IMR-90 (cell line): ENCODE data around the gene DUSP11. TPM values are rescaled to one million over a fixed set of nuclear protein-coding genes. Genes with fewer than 3 reads are reported as not detected.

Source experiments
- ATAC-seq: fragments of 200-7000 bp; cut with Tn5 transposase; 2 replicates; pipeline ENCODE4 v1.9.1; 2020; ENCODE audit warnings: low read depth, mild to moderate bottlenecking, moderate library complexity
- BruUV-seq: library from RNA; stranded (reverse); fragments of 400-500 nt; replicated peaks from 2 replicates; lab custom pipeline; 2021; lab: Mats Ljungman, UMichigan
- CTCF ChIA-PET: fragments of 300-600 bp; formaldehyde crosslinking; extraction: SDS; loops from one replicate; lab custom pipeline; 2021; ENCODE audit warnings: antibody characterized with exemption; lab: Yijun Ruan, JAX
- POLR2A ChIA-PET: fragments of 300-600 bp; sonication (Branson Sonifier 250); formaldehyde crosslinking; loops from one replicate; lab custom pipeline; 2022; ENCODE audit warnings: antibody characterized with exemption; ENCODE audit not compliant: unreplicated experiment; lab: Charles Lee
- DNase-seq: peaks from one replicate; pipeline ENCODE4 v3.0.0; 2013
- H2AFZ ChIP-seq: replicated peaks from 2 replicates; pipeline ENCODE3; 2013; ENCODE audit warnings: low read length, mild to moderate bottlenecking; ENCODE audit not compliant: poor library complexity
- H2AK5ac ChIP-seq: 2 replicates; pipeline ENCODE4 v1.6.1; 2013; ENCODE audit warnings: low read depth, low read length, inconsistent platforms
- H2AK9ac ChIP-seq: replicated peaks from 2 replicates; pipeline ENCODE3; 2013; ENCODE audit warnings: mild to moderate bottlenecking, low read depth, low read length, moderate library complexity; ENCODE audit not compliant: poor library complexity
- H2BK120ac ChIP-seq: 2 replicates; pipeline ENCODE4 v1.6.1; 2013; ENCODE audit warnings: low read depth, low read length, inconsistent platforms
- H2BK15ac ChIP-seq: 3 replicates; pipeline ENCODE4 v1.6.1; 2013; ENCODE audit warnings: low read depth, low read length, inconsistent platforms
- H2BK20ac ChIP-seq: 2 replicates; pipeline ENCODE4 v1.6.1; 2013; ENCODE audit warnings: low read depth, mild to moderate bottlenecking, inconsistent platforms, low read length, moderate library complexity
- H2BK5ac ChIP-seq: 2 replicates; pipeline ENCODE4 v1.6.1; 2013; ENCODE audit warnings: mild to moderate bottlenecking, low read depth, low read length, inconsistent platforms; ENCODE audit not compliant: poor library complexity, severe bottlenecking
- H3K14ac ChIP-seq: replicated peaks from 2 replicates; pipeline ENCODE4 v1.6.1; 2013; ENCODE audit warnings: low read depth, low read length, inconsistent platforms
- H3K18ac ChIP-seq: 2 replicates; pipeline ENCODE4 v1.6.1; 2013; ENCODE audit warnings: low read depth, low read length, control low read depth
- H3K23ac ChIP-seq: 2 replicates; pipeline ENCODE4 v1.6.1; 2013; ENCODE audit warnings: low read depth, low read length, inconsistent platforms
- H3K27ac ChIP-seq: 2 replicates; pipeline ENCODE4 v1.5.1; 2013; ENCODE audit warnings: mild to moderate bottlenecking, control low read depth, low read length; ENCODE audit not compliant: insufficient read depth
- H3K27me3 ChIP-seq: 2 replicates; pipeline ENCODE4 v1.6.1; 2013; ENCODE audit warnings: low read length; ENCODE audit not compliant: control insufficient read depth, insufficient read depth
- H3K36me3 ChIP-seq: 2 replicates; pipeline ENCODE4 v1.6.1; 2013; ENCODE audit warnings: low read length, mixed read lengths; ENCODE audit not compliant: control insufficient read depth, insufficient read depth
- H3K4ac ChIP-seq: 2 replicates; pipeline ENCODE4 v1.6.1; 2013; ENCODE audit warnings: low read depth, low read length, inconsistent platforms
- H3K4me1 ChIP-seq: 2 replicates; pipeline ENCODE4 v1.6.1; 2013; ENCODE audit warnings: low read length, mixed read lengths; ENCODE audit not compliant: control insufficient read depth, insufficient read depth
- H3K4me2 ChIP-seq: 2 replicates; pipeline ENCODE4 v1.6.1; 2013; ENCODE audit warnings: low read depth, mild to moderate bottlenecking, control low read depth, low read length, moderate library complexity
- H3K4me3 ChIP-seq: 2 replicates; pipeline ENCODE4 v1.5.1; 2013; ENCODE audit warnings: low read depth, mild to moderate bottlenecking, control low read depth, low read length, moderate library complexity; ENCODE audit not compliant: insufficient read depth
- H3K56ac ChIP-seq: 2 replicates; pipeline ENCODE4 v1.6.1; 2013; ENCODE audit warnings: low read length, inconsistent platforms; ENCODE audit not compliant: insufficient read depth; ENCODE audit errors: extremely low read depth
- H3K79me1 ChIP-seq, 2 experiments: 2 replicates each; pipeline ENCODE4 v1.6.1; 2013; ENCODE audit warnings: low read length in 2 of 2, inconsistent platforms in 1 of 2, low read depth in 1 of 2
- H3K9ac ChIP-seq: 2 replicates; pipeline ENCODE4 v1.6.1; 2013; ENCODE audit warnings: low read depth, low read length, control low read depth
- H3K9me1 ChIP-seq: 2 replicates; pipeline ENCODE4 v1.6.1; 2013; ENCODE audit warnings: low read length, inconsistent platforms; ENCODE audit not compliant: insufficient read depth
- H3K9me3 ChIP-seq: 2 replicates; pipeline ENCODE4 v1.6.1; 2013; ENCODE audit warnings: low read length; ENCODE audit not compliant: control insufficient read depth, insufficient read depth
- H4K20me1 ChIP-seq: 2 replicates; pipeline ENCODE4 v1.6.1; 2013; ENCODE audit warnings: low read length, inconsistent platforms; ENCODE audit not compliant: insufficient read depth
- H4K5ac ChIP-seq: 2 replicates; pipeline ENCODE4 v1.6.1; 2013; ENCODE audit warnings: mild to moderate bottlenecking, low read depth, low read length, control low read depth
- H4K8ac ChIP-seq, 2 experiments: 2 replicates each; pipeline ENCODE4 v1.6.1; 2013; ENCODE audit warnings: low read depth in 2 of 2, low read length in 2 of 2, control low read depth in 1 of 2, inconsistent platforms in 1 of 2
- H4K91ac ChIP-seq: 2 replicates; pipeline ENCODE4 v1.6.1; 2013; ENCODE audit warnings: low read depth, low read length, inconsistent platforms; ENCODE audit not compliant: insufficient read depth
- BHLHE40 ChIP-seq: fragments of 150-350 bp; IDR thresholded peaks from 2 replicates; pipeline ENCODE4 v1.6.1; 2016; ENCODE audit warnings: mild to moderate bottlenecking, low read depth, low read length
- CEBPB ChIP-seq: IDR thresholded peaks from 2 replicates; pipeline ENCODE4 v1.6.1; 2012; ENCODE audit warnings: low read depth, low read length, improper control_type of control experiment
- CHD1 ChIP-seq: IDR thresholded peaks from 2 replicates; pipeline ENCODE4 v1.6.1; 2012; ENCODE audit warnings: low read depth, low read length, improper control_type of control experiment
- CTCF ChIP-seq: conservative IDR thresholded peaks from 2 replicates; pipeline ENCODE4 v1.5.1; 2012; ENCODE audit warnings: mild to moderate bottlenecking, low read depth, low read length, improper control_type of control experiment
- ELK1 ChIP-seq: fragments of 150-350 bp; IDR thresholded peaks from 2 replicates; pipeline ENCODE4 v1.6.1; 2016; ENCODE audit warnings: low read depth, mild to moderate bottlenecking, low read length, moderate library complexity, borderline replicate concordance
- FOS ChIP-seq: fragments of 150-350 bp; IDR thresholded peaks from 2 replicates; pipeline ENCODE4 v1.6.1; 2016; ENCODE audit warnings: low read depth, low read length
- MAFK ChIP-seq: IDR thresholded peaks from 2 replicates; pipeline ENCODE4 v1.6.1; 2012; ENCODE audit warnings: low read depth, low read length, improper control_type of control experiment
- MAZ ChIP-seq: IDR thresholded peaks from 2 replicates; pipeline ENCODE4 v1.6.1; 2012; ENCODE audit warnings: low read depth, mild to moderate bottlenecking, low read length, improper control_type of control experiment, moderate library complexity, borderline replicate concordance
- MXI1 ChIP-seq: IDR thresholded peaks from 2 replicates; pipeline ENCODE4 v1.6.1; 2012; ENCODE audit warnings: low read depth, mild to moderate bottlenecking, low read length, moderate library complexity, borderline replicate concordance
- NFE2L2 ChIP-seq: fragments of 150-350 bp; IDR thresholded peaks from 2 replicates; pipeline ENCODE4 v1.6.1; 2016; ENCODE audit warnings: low read depth, mild to moderate bottlenecking, low read length
- POLR2A ChIP-seq: IDR thresholded peaks from 2 replicates; pipeline ENCODE4 v1.6.1; 2012; ENCODE audit warnings: mild to moderate bottlenecking, low read depth, low read length
- RAD21 ChIP-seq: IDR thresholded peaks from 2 replicates; pipeline ENCODE4 v1.6.1; 2012; ENCODE audit warnings: low read length, improper control_type of control experiment
- RFX5 ChIP-seq: IDR thresholded peaks from 2 replicates; pipeline ENCODE4 v1.8.0; 2012; ENCODE audit warnings: low read depth, mild to moderate bottlenecking, low read length, moderate library complexity
- USF2 ChIP-seq: fragments of 150-350 bp; IDR thresholded peaks from 2 replicates; pipeline ENCODE4 v1.6.1; 2017; ENCODE audit warnings: mild to moderate bottlenecking, antibody characterized with exemption, low read length, low read depth
- WGBS, 2 experiments: methylation state at CpG; one replicate each; pipeline versions ENCODE4 v1.1.5 to v1.1.7; 2013; ENCODE audit warnings: missing lambda C conversion rate in 2 of 2; ENCODE audit not compliant: insufficient read length in 1 of 2; ENCODE audit errors: extremely low coverage in 2 of 2; 5-methylcytosine and 5-hydroxymethylcytosine counted together
- dilution Hi-C: fragments of 300-500 bp; cut with HindIII; formaldehyde crosslinking; loops from one replicate; pipeline ENCODE4 v1.14.3; 2018; ENCODE audit warnings: low sequenced_read_pairs; ENCODE audit not compliant: unreplicated experiment
- in situ Hi-C: fragments of 300-500 bp; cut with MboI; formaldehyde crosslinking; loops from 3 replicates; pipeline ENCODE4 v1.14.3; 2019; ENCODE audit warnings: low sequenced_read_pairs, inconsistent platforms, mixed read lengths
- intact Hi-C: fragments of 100-400 bp; cut with micrococcal nuclease; formaldehyde crosslinking; loops from 2 replicates; pipeline ENCODE4 v1.10.0; 2022
- polyA plus RNA-seq, 3 experiments: library from polyadenylated mRNA; depleted of rRNA; stranded (reverse); fragments of >200 nt; gene quantifications; 2 replicates each; pipeline ENCODE4 v1.2.3, GENCODE V29; 2012; ENCODE audit warnings: low replicate concordance in 1 of 3
- total RNA-seq: library from RNA; depleted of rRNA; stranded (reverse); fragments of >200 nt; gene quantifications from 2 replicates; pipeline ENCODE4 v1.2.3, GENCODE V29; 2012

The DUSP11 gene
- total and polyA plus RNA-seq, 2 of the 4 experiments (the other 2 are of a cell fraction) = 22.4 to 25.6 TPM

GRCh38 chr2:73759904-73760303, 20.0 kb downstream of the DUSP11 start:
- DNase-seq (peak; percentile 44), ATAC-seq (peak; percentile 55)
- Histone ChIP-seq H3K4me2 (no peak overlapping the region), H2AK5ac (no peak overlapping the region), H2BK5ac (no peak overlapping the region), H3K27me3 (no peaks in the 10 kb centered on the region), H3K4me1 (peaks cover 4% of the 10 kb centered on the region), H3K14ac (no peak overlapping the region), H3K56ac (no peak overlapping the region), H4K5ac (no peak overlapping the region), H3K9me1 (peaks cover 10% of the 10 kb centered on the region), H2BK15ac (no peak overlapping the region), H3K4me3 (no peak overlapping the region), H3K18ac (no peak overlapping the region), H4K8ac (no peak overlapping the region), H2AK9ac (no peak overlapping the region), H3K9ac (no peak overlapping the region), H2AFZ (no peak overlapping the region), H3K4ac (no peak overlapping the region), H2BK120ac (no peak overlapping the region), H3K23ac (no peak overlapping the region), H4K20me1 (peaks cover 5% of the 10 kb centered on the region; the same call in 1 of the 2 replicates), H3K79me1 (peaks cover 0 to 14% of the 10 kb centered on the region in 2 experiments; a peak in 2 of 4 replicates), H3K27ac (no peak overlapping the region), H4K91ac (no peak overlapping the region), H3K9me3 (no peaks in the 10 kb centered on the region), H2BK20ac (no peak overlapping the region), H3K36me3 (peaks cover 41% of the 10 kb centered on the region)
- no TSS peak for BruUV-seq
- POLR2A ChIA-PET = interaction anchor here (1.0 kb wide), 1 partner anchor 23 kb away, joined by 3 read pairs; the partner anchor contains the start of gene TPRKB
- intact Hi-C loops (no loop called here), in situ Hi-C loops (no loop called here), dilution Hi-C loops (no loop called here)
- CTCF ChIA-PET = interaction anchor here (0.6 kb wide), 1 partner anchor 62 kb away, joined by 3 read pairs; no protein-coding TSS in a partner anchor
- no peak for TF ChIP-seq POLR2A
- TF ChIP-seq RAD21 = no peak
- TF ChIP-seq RFX5 = no peak
- TF ChIP-seq BHLHE40 = no peak
- TF ChIP-seq CTCF = no peak
- no peak for TF ChIP-seq USF2
- no peak for TF ChIP-seq NFE2L2
- TF ChIP-seq MAFK = no peak
- no peak for TF ChIP-seq CHD1
- no peak for TF ChIP-seq MXI1
- TF ChIP-seq FOS = no peak
- no peak for TF ChIP-seq MAZ
- TF ChIP-seq ELK1 = no peak
- TF ChIP-seq CEBPB = no peak
- no CpG with 5 or more reads among the region's 2 CpGs for WGBS, 2 experiments
